ENCODE data around the gene JARID2. TPM values are rescaled to one million over a fixed set of nuclear protein-coding genes. Genes with fewer than 3 reads are reported as not detected.

Gene JARID2
- polyA plus RNA-seq, 1 donor from 2014 or later, result 25.5 TPM

GRCh38 chr6:15349379-15349778, 103.5 kb downstream of the JARID2 start:
- no peaks in the 10 kb centered on the region for H4K20me1 ChIP-seq (ENCODE audit: insufficient read depth)
- H3K27me3 ChIP-seq (ENCODE audit: insufficient read depth, low read depth, low read length), result no peaks in the 10 kb centered on the region
- TF ChIP-seq TAF1 (IDR thresholded peaks at IDR 0.05; ENCODE audit: low read depth) (no peak), CTCF (IDR thresholded peaks at IDR 0.05; ENCODE audit: poor library complexity, severe bottlenecking) (no peak), EZH2 (IDR thresholded peaks at IDR 0.05; ENCODE audit: borderline replicate concordance, insufficient read depth, low read length, poor library complexity, severe bottlenecking) (no peak), MXI1 (conservative IDR thresholded peaks at IDR 0.05; ENCODE audit: poor library complexity, severe bottlenecking) (no peak), SMC3 (conservative IDR thresholded peaks at IDR 0.05; ENCODE audit: poor library complexity) (no peak), POLR2AphosphoS5 (IDR thresholded peaks at IDR 0.05) (no peak), EP300 (conservative IDR thresholded peaks at IDR 0.05; ENCODE audit: poor library complexity, severe bottlenecking) (no peak), RAD21 (conservative IDR thresholded peaks at IDR 0.05) (no peak), REST (IDR thresholded peaks at IDR 0.05; ENCODE audit: borderline replicate concordance) (no peak)
- H3F3A ChIP-seq (ENCODE audit: insufficient read depth, low read length, poor library complexity, severe bottlenecking), result no peaks in the 10 kb centered on the region
- no peaks in the 10 kb centered on the region for H3K9me3 ChIP-seq (ENCODE audit: low read length)
- H3K4me2 ChIP-seq (ENCODE audit: low read length), result no peak overlapping the region
- H3K36me3 ChIP-seq (ENCODE audit: insufficient read depth, low read length), result no peaks in the 10 kb centered on the region
- no peak overlapping the region for H3K9ac ChIP-seq (ENCODE audit: low read length)
- no peak overlapping the region for H3K27ac ChIP-seq (ENCODE audit: low read length)
- no peak overlapping the region for H2AFZ ChIP-seq (ENCODE audit: low read depth, low read length)
- no peak overlapping the region for H3K4me3 ChIP-seq (ENCODE audit: low read length)
- peaks cover 65% of the 10 kb centered on the region for H3K79me2 ChIP-seq (replicated peaks; ENCODE audit: insufficient read depth, low read length)
- no peaks in the 10 kb centered on the region for H3K9me2 ChIP-seq (ENCODE audit: insufficient read depth, low read length)

- H3K36me3 ChIP-seq (ENCODE audit: insufficient read depth, low read length), result no peaks in the 10 kb centered on the region
- H3K27ac ChIP-seq (ENCODE audit: low read length), result no peak overlapping the region
- H3K9ac ChIP-seq (ENCODE audit: low read length), result no peak overlapping the region
- no peaks in the 10 kb centered on the region for H4K20me1 ChIP-seq (ENCODE audit: insufficient read depth)
- H3K4me2 ChIP-seq (ENCODE audit: low read length), result no peak overlapping the region
- peaks cover 63% of the 10 kb centered on the region for H3K79me2 ChIP-seq (replicated peaks; ENCODE audit: insufficient read depth, low read length)
- no peaks in the 10 kb centered on the region for H3K9me3 ChIP-seq (ENCODE audit: low read length)
- H3F3A ChIP-seq (ENCODE audit: insufficient read depth, low read length, poor library complexity, severe bottlenecking), result no peaks in the 10 kb centered on the region
- no peaks in the 10 kb centered on the region for H3K27me3 ChIP-seq (ENCODE audit: insufficient read depth, low read depth, low read length)
- no peaks in the 10 kb centered on the region for H3K9me2 ChIP-seq (ENCODE audit: insufficient read depth, low read length)
- H2AFZ ChIP-seq (ENCODE audit: low read depth, low read length), result no peak overlapping the region
- no peak for TF ChIP-seq RAD21 (conservative IDR thresholded peaks at IDR 0.05)
- TF ChIP-seq EZH2 (IDR thresholded peaks at IDR 0.05; ENCODE audit: borderline replicate concordance, insufficient read depth, low read length, poor library complexity, severe bottlenecking), result no peak
- TF ChIP-seq MXI1 (conservative IDR thresholded peaks at IDR 0.05; ENCODE audit: poor library complexity, severe bottlenecking), result no peak
- no peak for TF ChIP-seq EP300 (conservative IDR thresholded peaks at IDR 0.05; ENCODE audit: poor library complexity, severe bottlenecking)
- TF ChIP-seq TAF1 (IDR thresholded peaks at IDR 0.05; ENCODE audit: low read depth), result no peak
- no peak for TF ChIP-seq SMC3 (conservative IDR thresholded peaks at IDR 0.05; ENCODE audit: poor library complexity)
- TF ChIP-seq CTCF (IDR thresholded peaks at IDR 0.05; ENCODE audit: poor library complexity, severe bottlenecking), result no peak
- no peak for TF ChIP-seq REST (IDR thresholded peaks at IDR 0.05; ENCODE audit: borderline replicate concordance)
- TF ChIP-seq POLR2AphosphoS5 (IDR thresholded peaks at IDR 0.05), result no peak
- no peak overlapping the region for H3K4me3 ChIP-seq (ENCODE audit: low read length)
These were observed 104.7 kb downstream of the JARID2 start for GRCh38 chr6:15350386-15351083.
